Nephron progenitor cell (in vitro differentiated cells): ENCODE results near the gene NMNAT1.
"Not testable (repeated sequence)": the region's sequence is repeated elsewhere in the genome, so short reads cannot be mapped to it uniquely, and the experiment has no call there.

Experiments used
- DNase-seq: peaks from one replicate; pipeline ENCODE4 v3.0.0; 2021
- H3K27ac Mint-ChIP-seq: 2 replicates; pipeline ENCODE4 v1.8.0; 2021; ENCODE audit warnings: mild to moderate bottlenecking, moderate library complexity, mixed read lengths
- H3K27me3 Mint-ChIP-seq: 2 replicates; pipeline ENCODE4 v1.8.0; 2021; ENCODE audit warnings: mild to moderate bottlenecking, low read depth, mixed read lengths; ENCODE audit not compliant: poor library complexity
- H3K36me3 Mint-ChIP-seq: 2 replicates; pipeline ENCODE4 v1.8.0; 2021; ENCODE audit warnings: low read depth, mixed read lengths
- H3K4me1 Mint-ChIP-seq: 2 replicates; pipeline ENCODE4 v1.8.0; 2021; ENCODE audit warnings: mixed read lengths
- H3K4me3 Mint-ChIP-seq: 2 replicates; pipeline ENCODE4 v1.8.0; 2021; ENCODE audit warnings: mild to moderate bottlenecking, moderate library complexity, mixed read lengths
- H3K9me3 Mint-ChIP-seq: 2 replicates; pipeline ENCODE4 v1.8.0; 2021; ENCODE audit warnings: mild to moderate bottlenecking, moderate library complexity, mixed read lengths
- CTCF ChIP-seq: fragments of 200-600 bp; sonication (generic); IDR thresholded peaks from 2 replicates; pipeline ENCODE4 v1.5.0; 2021; ENCODE audit warnings: antibody characterized with exemption

The NMNAT1 gene

GRCh38 chr1:9993561-9994075 lies 50.3 kb downstream of the NMNAT1 start:
- peaks cover 72% of the 10 kb centered on the region for H3K27me3 Mint-ChIP-seq
- H3K9me3 Mint-ChIP-seq: peaks cover 11% of the 10 kb centered on the region
- no peak for DNase-seq
- H3K27ac Mint-ChIP-seq: no peak overlapping the region
- no peak for TF ChIP-seq CTCF
- H3K4me3 Mint-ChIP-seq: no peak overlapping the region
- no peaks in the 10 kb centered on the region for H3K36me3 Mint-ChIP-seq
- H3K4me1 Mint-ChIP-seq: peaks cover 5% of the 10 kb centered on the region

- Mint-ChIP-seq H3K27ac (no peak within 1 kb of the TSS), H3K27me3 (peaks cover 96% of the 10 kb centered on the region), H3K9me3 (peaks cover 17% of the 10 kb centered on the region), H3K4me1 (peaks cover 5% of the 10 kb centered on the region), H3K4me3 (peak within 1 kb of the TSS; percentile 81), H3K36me3 (no peaks in the 10 kb centered on the region)
- peak; percentile 51 for DNase-seq
- no peak for TF ChIP-seq CTCF
Measured at GRCh38 chr1:9996624-9997582, 53.6 kb downstream of the NMNAT1 start, which contains the start of gene RBP7. RBP7 (plus strand) TSS chr1:9997228; CDS start chr1:9997259, 31 bp downstream.

GRCh38 chr1:10001016-10001665 lies 57.9 kb downstream of the NMNAT1 start:
- H3K27me3 Mint-ChIP-seq: peaks cover 83% of the 10 kb centered on the region
- peaks cover 17% of the 10 kb centered on the region for H3K9me3 Mint-ChIP-seq
- no peak for TF ChIP-seq CTCF
- DNase-seq: no peak
- H3K27ac Mint-ChIP-seq: no peak overlapping the region
- no peak overlapping the region for H3K4me3 Mint-ChIP-seq
- H3K36me3 Mint-ChIP-seq: no peaks in the 10 kb centered on the region
- H3K4me1 Mint-ChIP-seq: peaks cover 5% of the 10 kb centered on the region

- H3K36me3 Mint-ChIP-seq, DNase-seq, H3K27ac Mint-ChIP-seq, H3K9me3 Mint-ChIP-seq, H3K4me1 Mint-ChIP-seq, H3K4me3 Mint-ChIP-seq: not testable (repeated sequence)
- H3K27me3 Mint-ChIP-seq: peaks cover 49% of the 10 kb centered on the region
Measured at GRCh38 chr1:10005248-10005647, 62.0 kb downstream of the NMNAT1 start.

GRCh38 chr1:10007169-10007568 lies 63.9 kb downstream of the NMNAT1 start:
- H3K27ac Mint-ChIP-seq: no peak overlapping the region
- peaks cover 32% of the 10 kb centered on the region for H3K27me3 Mint-ChIP-seq
- no peaks in the 10 kb centered on the region for H3K4me1 Mint-ChIP-seq
- no peak for DNase-seq
- H3K36me3 Mint-ChIP-seq: no peaks in the 10 kb centered on the region
- no peak for TF ChIP-seq CTCF
- no peak overlapping the region for H3K4me3 Mint-ChIP-seq
- no peaks in the 10 kb centered on the region for H3K9me3 Mint-ChIP-seq

- no peak overlapping the region for H3K27ac Mint-ChIP-seq
- no peaks in the 10 kb centered on the region for H3K36me3 Mint-ChIP-seq
- no peak for TF ChIP-seq CTCF
- DNase-seq: no peak
- H3K9me3 Mint-ChIP-seq: no peaks in the 10 kb centered on the region
- H3K4me1 Mint-ChIP-seq: peaks cover 7% of the 10 kb centered on the region
- H3K4me3 Mint-ChIP-seq: no peak overlapping the region
- H3K27me3 Mint-ChIP-seq: peaks cover 13% of the 10 kb centered on the region
Measured at GRCh38 chr1:10014016-10014415, 70.7 kb downstream of the NMNAT1 start.
